ENCODE measurements around the gene CDH18. TPM values are rescaled to one million over a fixed set of nuclear protein-coding genes. Genes with fewer than 3 reads are reported as not detected.

CDH18 gene
- total and polyA plus RNA-seq, 2 of the 13 experiments (the other 11 are each of a cell fraction or from before 2014, with no cell fraction given): not detected

DNA sequence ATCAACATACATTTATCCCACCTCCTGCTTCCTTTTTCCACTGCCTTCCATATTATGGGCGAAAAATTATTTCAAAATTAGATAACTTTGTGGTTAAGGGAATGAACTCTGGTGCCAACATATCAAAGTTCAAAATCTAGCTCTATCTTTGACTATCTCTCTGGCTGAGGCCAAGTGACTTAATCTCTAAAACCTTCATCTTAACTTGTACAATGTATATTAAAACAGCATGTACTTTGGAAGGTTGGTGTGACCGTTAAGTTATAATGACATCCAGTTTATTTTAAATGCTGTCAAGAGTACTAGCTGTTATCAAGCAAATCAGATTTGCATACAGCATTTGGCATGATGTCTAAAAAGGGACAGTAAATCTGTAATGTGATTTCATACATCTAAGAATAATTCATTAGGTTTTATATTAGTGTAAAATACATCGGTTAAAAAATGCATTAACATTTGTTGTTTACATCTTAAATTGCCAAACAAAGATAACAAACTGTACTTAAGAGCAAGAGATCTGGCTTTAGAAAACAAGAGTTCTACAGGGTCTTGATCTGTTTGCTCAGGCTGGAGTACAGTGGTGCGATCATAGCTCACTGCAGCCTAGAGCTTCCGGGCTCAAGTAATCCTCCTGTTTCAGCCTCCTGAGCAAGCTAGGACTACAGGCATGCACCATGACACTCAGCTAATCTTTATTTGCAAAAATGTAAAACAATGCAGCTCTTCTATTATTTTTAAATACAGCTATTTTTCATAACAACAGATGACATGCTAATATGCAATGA is 102.8 kb downstream of the CDH18 start:
- no TSS peak for BruUV-seq (replicated peaks)
- H2AFZ ChIP-seq (ENCODE audit: low read length): no peak overlapping the region
- no peak overlapping the region for H3K4me2 ChIP-seq (ENCODE audit: low read depth, low read length)
- ATAC-seq: no peak
- FAIRE-seq: no peak
- H3K4me1 ChIP-seq (ENCODE audit: insufficient read depth, low read length): peaks cover 24% of the 10 kb centered on the region
- no peaks in the 10 kb centered on the region for H3K9me3 ChIP-seq (ENCODE audit: low read length)
- TF ChIP-seq, protein P1, sequence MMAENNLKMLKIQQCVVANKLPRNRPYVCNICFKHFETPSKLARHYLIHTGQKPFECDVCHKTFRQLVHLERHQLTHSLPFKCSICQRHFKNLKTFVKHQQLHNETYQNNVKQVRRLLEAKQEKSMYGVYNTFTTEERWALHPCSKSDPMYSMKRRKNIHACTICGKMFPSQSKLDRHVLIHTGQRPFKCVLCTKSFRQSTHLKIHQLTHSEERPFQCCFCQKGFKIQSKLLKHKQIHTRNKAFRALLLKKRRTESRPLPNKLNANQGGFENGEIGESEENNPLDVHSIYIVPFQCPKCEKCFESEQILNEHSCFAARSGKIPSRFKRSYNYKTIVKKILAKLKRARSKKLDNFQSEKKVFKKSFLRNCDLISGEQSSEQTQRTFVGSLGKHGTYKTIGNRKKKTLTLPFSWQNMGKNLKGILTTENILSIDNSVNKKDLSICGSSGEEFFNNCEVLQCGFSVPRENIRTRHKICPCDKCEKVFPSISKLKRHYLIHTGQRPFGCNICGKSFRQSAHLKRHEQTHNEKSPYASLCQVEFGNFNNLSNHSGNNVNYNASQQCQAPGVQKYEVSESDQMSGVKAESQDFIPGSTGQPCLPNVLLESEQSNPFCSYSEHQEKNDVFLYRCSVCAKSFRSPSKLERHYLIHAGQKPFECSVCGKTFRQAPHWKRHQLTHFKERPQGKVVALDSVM (CRISPR knock-in tag; IDR thresholded peaks at IDR 0.05): peak; percentile 45; the same call in 1 of the 2 replicates
- TF ChIP-seq, protein P2, sequence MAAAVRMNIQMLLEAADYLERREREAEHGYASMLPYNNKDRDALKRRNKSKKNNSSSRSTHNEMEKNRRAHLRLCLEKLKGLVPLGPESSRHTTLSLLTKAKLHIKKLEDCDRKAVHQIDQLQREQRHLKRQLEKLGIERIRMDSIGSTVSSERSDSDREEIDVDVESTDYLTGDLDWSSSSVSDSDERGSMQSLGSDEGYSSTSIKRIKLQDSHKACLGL (CRISPR knock-in tag; IDR thresholded peaks at IDR 0.05): no peak
- WGBS (ENCODE audit: low lambda C conversion rate): 2% methylated on average over 5 of the region's 5 CpGs
- ChIA-PET POLR2A (no interaction called here), CTCF (ENCODE audit: low intra/inter-chr PET ratio, low total read pairs) (no interaction called here)
- 0 out of 5 replicates have a peak, but pooled peaks cover 0 to 7% of the 10 kb centered on the region in 2 experiments for H3K27me3 ChIP-seq (ENCODE audit: control insufficient read depth in 1 of 2, insufficient read depth in 2 of 2, low read length in 2 of 2)
- no peaks in the 10 kb centered on the region for H3K36me3 ChIP-seq (replicated peaks in 1 of 2; ENCODE audit: control insufficient read depth in 1 of 2, insufficient read depth in 2 of 2, low read length in 2 of 2)
- in situ Hi-C loops (cut with HindIII; ENCODE audit: extremely low pct_ligation_motif_present, low pct_unique_long_range_greater_than_20kb): no loop called here
- DNase-seq (ENCODE audit: low spot score): no peak
- no peaks in the 10 kb centered on the region for H4K20me1 ChIP-seq (ENCODE audit: insufficient read depth, low read length)
- no peaks in the 10 kb centered on the region for H3K79me2 ChIP-seq (ENCODE audit: insufficient read depth, low read length)
- intact Hi-C loops (cut with micrococcal nuclease; ENCODE audit: unreplicated experiment): no loop called here
- H3K4me3 ChIP-seq (replicated peaks in 1 of 3; ENCODE audit: insufficient read depth in 1 of 3, low read depth in 2 of 3, low read length in 3 of 3): no peak overlapping the region
- H3K27ac ChIP-seq (ENCODE audit: extremely low read length, insufficient read depth, low read length): no peak overlapping the region
- H3K9ac ChIP-seq (ENCODE audit: insufficient read depth, low read depth, low read length): no peak overlapping the region

DNA sequence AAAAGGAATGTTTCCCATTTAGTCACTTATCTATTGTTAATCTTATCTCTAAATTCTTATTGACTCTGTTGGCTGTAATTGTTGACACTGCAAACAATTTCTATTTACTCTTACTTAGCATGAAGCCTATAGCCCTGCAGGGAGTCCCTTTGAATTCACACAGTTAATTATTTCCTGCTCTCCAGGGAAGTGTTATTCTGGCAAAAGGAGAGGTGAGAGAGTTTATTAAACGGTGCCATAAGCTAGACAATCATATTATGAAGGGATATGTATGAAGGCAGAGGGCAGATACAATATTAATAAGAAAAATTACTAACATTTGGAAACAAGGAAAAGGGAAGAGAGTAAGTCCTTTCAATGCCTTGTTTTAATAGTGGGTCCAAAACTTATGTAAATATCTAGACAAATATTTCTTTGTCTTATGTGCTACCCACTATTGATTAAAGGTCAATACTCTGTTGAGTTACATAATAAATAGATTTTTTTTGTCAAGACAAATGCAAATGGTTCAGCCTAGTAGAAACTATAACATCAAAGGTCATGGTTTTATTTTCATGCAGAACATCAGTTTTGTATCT is 107.1 kb downstream of the CDH18 start:
- peak overlapping the region; percentile 25 for H3K27ac ChIP-seq (ENCODE audit: extremely low read length, insufficient read depth, low read length)
- intact Hi-C loops (cut with micrococcal nuclease; ENCODE audit: unreplicated experiment): no loop called here
- DNase-seq (ENCODE audit: low spot score) (peak; percentile 84), FAIRE-seq (no peak), ATAC-seq (peak; percentile 100)
- BruUV-seq (replicated peaks): no TSS peak
- peak overlapping the region; percentile 36; the same call in 1 of the 2 replicates for H3K4me2 ChIP-seq (ENCODE audit: low read depth, low read length)
- H4K20me1 ChIP-seq (ENCODE audit: insufficient read depth, low read length): no peaks in the 10 kb centered on the region
- in situ Hi-C loops (cut with HindIII; ENCODE audit: extremely low pct_ligation_motif_present, low pct_unique_long_range_greater_than_20kb): no loop called here
- H3K9me3 ChIP-seq (ENCODE audit: low read length): no peaks in the 10 kb centered on the region
- H3K36me3 ChIP-seq (replicated peaks in 1 of 2; ENCODE audit: control insufficient read depth in 1 of 2, insufficient read depth in 2 of 2, low read length in 2 of 2): no peaks in the 10 kb centered on the region
- H3K79me2 ChIP-seq (ENCODE audit: insufficient read depth, low read length): no peaks in the 10 kb centered on the region
- no peak overlapping the region for H3K4me3 ChIP-seq (replicated peaks in 1 of 3; ENCODE audit: insufficient read depth in 1 of 3, low read depth in 2 of 3, low read length in 3 of 3)
- CTCF ChIA-PET (ENCODE audit: low intra/inter-chr PET ratio, low total read pairs): no interaction called here
- POLR2A ChIA-PET: no interaction called here
- H3K27me3 ChIP-seq (ENCODE audit: control insufficient read depth in 1 of 2, insufficient read depth in 2 of 2, low read length in 2 of 2): peaks cover 0 to 19% of the 10 kb centered on the region in 2 experiments; a peak in 3 of 5 replicates
- no peak overlapping the region for H2AFZ ChIP-seq (ENCODE audit: low read length)
- WGBS (ENCODE audit: low lambda C conversion rate): 0% methylated on average over 1 of the region's 1 CpG
- H3K9ac ChIP-seq (ENCODE audit: insufficient read depth, low read depth, low read length): no peak overlapping the region
- H3K4me1 ChIP-seq (ENCODE audit: insufficient read depth, low read length): peaks cover 25% of the 10 kb centered on the region
- TF ChIP-seq ISL2 (CRISPR knock-in tag; IDR thresholded peaks at IDR 0.05) (peak; percentile 90), RARG (CRISPR knock-in tag; IDR thresholded peaks at IDR 0.05; ENCODE audit: low read depth) (no peak), ZFYVE20 (CRISPR knock-in tag; IDR thresholded peaks at IDR 0.05; ENCODE audit: borderline replicate concordance, low read depth) (no peak), MAFF (IDR thresholded peaks at IDR 0.05; ENCODE audit: low read depth, low read length) (0 out of 2 replicates have a peak, but pooled peaks have one; percentile 22), SMYD3 (CRISPR knock-in tag; IDR thresholded peaks at IDR 0.05) (no peak), ZBTB8A (CRISPR knock-in tag; IDR thresholded peaks at IDR 0.05; ENCODE audit: borderline replicate concordance, low read depth) (no peak), PITX1 (CRISPR knock-in tag; IDR thresholded peaks at IDR 0.05) (0 out of 2 replicates have a peak, but pooled peaks have one; percentile 27), MATR3 (CRISPR knock-in tag; IDR thresholded peaks at IDR 0.05) (no peak), EED (CRISPR knock-in tag; IDR thresholded peaks at IDR 0.05) (no peak), ZKSCAN5 (CRISPR knock-in tag; IDR thresholded peaks at IDR 0.05) (no peak), ZBTB7B (CRISPR knock-in tag; IDR thresholded peaks at IDR 0.05) (no peak), CHD2 (IDR thresholded peaks at IDR 0.05; ENCODE audit: low read depth, low read length) (no peak), ISX (CRISPR knock-in tag; conservative IDR thresholded peaks at IDR 0.05) (no peak), ZNF564 (CRISPR knock-in tag; IDR thresholded peaks at IDR 0.05) (no peak)
